GM19372 (cell line): ENCODE measurements around the gene CDKL2.
"Not testable (repeated sequence)": the region's sequence is repeated elsewhere in the genome, so short reads cannot be mapped to it uniquely, and the experiment has no call there.

Experiments
- ATAC-seq: cut with Tn5 transposase; IDR thresholded peaks from one replicate; pipeline ENCODE4 v1.9.1; 2021; ENCODE audit warnings: mild to moderate bottlenecking, low read depth, moderate library complexity; ENCODE audit not compliant: unreplicated experiment

Gene CDKL2

DNA sequence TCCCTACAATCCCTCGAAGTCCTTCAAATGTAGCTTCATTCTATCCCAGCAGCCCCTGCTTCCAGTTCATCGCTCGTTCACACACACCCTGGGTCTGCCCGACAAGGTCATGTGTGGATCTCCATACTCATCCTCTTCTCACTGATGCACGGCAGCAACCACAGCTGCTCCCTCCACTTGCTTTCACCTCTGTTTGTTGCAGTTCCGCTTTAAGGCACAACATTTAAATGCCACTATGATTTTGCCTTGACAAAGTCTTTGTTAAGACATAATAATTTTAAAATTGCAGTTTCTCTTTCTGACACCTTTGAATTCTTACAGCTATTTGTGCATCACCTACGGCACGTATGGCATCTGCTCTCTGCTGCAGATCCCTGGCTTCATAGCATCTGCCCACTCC, 72.6 kb downstream of the CDKL2 start:
- ATAC-seq: no peak

DNA sequence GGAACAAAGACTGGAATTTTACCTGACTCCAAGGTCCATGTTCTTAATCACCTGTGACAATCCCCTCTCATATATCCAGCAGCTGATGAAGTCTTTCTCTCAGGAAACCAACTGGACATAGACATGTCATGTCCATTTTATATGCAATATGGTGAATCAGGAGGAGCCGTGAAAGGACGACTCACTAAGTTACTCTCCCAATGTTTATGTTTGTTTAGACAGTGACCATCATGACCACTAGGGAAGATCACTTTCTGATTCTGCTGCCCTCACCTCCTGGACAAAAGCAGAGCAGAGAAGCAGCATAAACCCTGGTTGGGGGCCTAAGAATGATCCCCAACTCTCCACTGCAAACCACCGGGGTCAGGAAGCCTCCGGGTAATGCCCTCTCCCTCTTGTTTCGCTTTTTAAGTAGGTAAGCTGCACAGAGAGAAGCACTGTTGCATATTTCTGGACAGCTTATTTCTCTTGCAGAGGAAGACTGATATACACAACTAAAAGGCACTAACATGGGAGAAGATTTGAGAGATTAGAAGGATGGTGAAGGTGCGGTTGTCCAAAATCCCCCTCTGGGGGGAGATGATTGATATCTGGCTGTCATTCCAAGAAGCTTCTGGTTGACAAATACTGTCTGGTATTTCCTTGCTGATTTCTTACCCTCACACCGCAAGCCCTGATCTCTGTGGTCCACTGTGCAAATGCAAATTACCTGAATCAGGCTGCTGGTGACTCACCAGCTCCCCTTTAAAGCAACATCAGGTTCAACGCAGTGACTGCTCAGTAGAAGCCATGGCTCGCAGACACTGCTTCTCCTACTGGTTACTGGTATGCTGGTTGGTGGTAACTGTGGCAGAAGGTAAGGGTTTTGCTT, 74.8 kb downstream of the CDKL2 start, which contains the start of gene ODAPH:
Gene ODAPH, plus strand, starts transcription at position 773 of the 871 bp plus-strand sequence. Its CDS starts 17 bp downstream, at position 790.
- ATAC-seq: peak; percentile 71

DNA sequence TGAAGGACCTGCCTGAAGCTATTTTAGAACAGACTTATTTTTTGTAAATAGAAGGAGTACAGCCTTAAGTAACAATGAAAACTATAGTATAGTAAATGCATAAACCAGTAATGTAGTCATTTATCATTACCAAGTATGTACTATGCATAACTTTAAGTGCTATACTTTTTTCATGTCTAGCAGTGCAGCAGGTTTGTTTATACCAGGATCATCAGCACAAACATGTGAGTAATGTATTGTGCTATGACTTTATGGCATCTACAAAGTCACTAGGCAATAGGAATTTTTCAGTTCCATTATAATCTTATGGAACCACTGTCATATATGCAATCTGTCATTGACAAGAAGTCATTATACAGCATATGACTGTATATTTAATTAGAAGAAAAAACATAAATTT, 77.9 kb downstream of the CDKL2 start:
- ATAC-seq: no peak

DNA sequence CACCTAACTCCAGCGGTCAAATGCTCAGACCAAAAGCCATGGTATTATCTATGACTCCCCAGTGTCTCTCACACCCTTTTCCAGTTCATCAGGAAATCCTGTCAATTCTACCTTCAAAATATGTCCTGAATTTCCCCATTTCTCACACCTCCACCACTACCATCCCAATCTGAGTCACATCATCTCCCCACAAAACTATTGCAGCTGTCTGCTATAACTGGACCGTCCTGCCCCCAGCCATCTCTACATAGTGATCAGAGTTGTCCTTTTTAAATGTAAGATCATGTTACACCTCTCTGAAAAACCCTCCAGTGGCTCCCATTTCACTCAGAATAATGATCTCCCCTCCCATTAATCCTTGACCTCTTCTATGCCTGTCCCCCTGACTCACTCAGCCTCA, 81.3 kb downstream of the CDKL2 start:
- no peak for ATAC-seq

DNA sequence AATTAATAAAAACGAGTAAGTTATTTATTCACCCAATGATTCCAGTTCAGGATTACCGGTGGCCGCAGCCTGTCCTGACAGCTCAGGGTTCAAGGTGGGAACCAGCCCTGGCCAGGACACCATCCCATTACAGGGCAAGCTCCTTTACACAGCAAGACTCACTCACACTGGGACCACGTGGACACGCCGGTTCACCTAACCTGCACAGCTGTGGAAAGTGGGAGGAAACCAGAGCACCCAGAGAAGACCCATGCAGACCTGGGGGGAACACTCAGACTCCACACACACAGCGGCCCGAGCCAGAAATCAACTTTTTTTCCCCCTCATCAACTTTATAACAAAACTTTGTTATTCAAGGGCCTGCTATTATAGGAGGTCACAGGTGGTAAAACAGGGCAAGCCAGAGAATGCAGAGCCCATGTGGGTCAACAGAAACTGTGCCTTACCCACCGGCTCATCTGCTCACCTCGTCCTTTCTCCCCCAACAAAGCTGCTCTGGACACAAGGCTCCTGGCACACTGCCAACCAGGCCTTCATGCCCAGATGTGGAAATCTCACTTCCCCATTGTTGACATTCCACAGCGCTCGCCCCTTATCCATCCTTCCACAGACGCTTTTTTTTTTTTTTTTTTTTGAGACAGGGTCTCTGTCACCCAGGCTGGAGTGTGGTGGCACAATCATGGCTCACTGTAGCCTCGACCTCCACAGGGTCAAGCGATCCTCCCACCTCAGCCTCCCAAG, 82.5 kb downstream of the CDKL2 start:
- no peak for ATAC-seq

DNA sequence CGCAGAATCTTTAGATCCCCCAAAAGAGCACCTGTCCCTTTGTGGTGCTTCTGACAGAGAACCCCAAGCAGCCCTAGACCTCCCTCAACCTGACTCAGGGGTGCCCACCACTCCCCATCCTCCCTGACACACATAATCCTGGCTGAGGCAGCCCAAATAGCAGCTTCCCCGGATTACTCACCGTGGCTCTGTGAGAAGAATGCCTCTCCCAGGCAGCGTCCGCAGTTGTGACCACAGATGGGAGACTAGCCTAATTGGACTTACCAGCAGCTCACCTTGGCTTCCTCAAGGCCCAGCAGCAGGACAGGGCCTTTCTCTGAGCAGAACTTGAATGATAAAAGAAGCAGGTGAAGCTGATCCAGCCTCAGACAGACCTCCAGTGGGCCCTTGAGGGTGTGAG, 84.8 kb downstream of the CDKL2 start:
- no peak for ATAC-seq

DNA sequence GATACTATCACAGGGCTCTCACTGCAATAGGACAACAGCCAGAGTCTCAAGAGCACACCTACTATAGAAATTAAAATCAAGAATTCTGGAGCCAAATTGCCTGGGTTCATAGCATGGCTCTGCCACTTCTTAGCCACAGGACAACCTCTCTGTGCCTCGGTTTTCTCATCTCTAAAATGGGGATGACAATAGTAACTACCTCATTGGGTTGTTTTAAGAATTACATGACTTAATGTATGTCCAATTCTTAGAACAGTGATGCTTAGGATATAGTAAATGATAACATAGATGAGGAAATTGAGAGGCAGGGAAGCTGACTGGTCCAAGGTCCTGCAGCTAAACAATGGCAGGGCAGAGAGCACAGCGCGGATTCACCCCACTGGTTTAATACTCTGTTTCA, 85.5 kb downstream of the CDKL2 start:
- ATAC-seq: no peak

DNA sequence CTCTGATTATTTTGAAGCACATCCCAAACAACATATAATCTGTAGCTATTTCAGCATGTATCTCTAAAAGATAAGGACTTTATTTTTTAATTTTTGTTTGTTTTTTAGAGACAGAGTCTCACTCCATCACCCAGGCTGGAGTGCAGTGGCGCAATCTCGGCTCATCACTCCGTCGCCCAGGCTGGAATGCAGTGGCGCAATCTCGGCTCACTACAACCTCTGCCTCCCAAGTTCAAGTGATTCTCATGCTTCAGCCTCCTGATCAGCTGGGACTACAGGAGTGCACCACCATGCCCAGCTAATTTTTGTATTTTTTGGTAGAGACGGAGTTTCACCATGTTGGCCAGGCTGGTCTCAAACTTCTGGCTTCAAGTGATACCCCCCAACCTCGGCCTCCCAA, 86.1 kb downstream of the CDKL2 start:
- ATAC-seq: not testable (repeated sequence)

DNA sequence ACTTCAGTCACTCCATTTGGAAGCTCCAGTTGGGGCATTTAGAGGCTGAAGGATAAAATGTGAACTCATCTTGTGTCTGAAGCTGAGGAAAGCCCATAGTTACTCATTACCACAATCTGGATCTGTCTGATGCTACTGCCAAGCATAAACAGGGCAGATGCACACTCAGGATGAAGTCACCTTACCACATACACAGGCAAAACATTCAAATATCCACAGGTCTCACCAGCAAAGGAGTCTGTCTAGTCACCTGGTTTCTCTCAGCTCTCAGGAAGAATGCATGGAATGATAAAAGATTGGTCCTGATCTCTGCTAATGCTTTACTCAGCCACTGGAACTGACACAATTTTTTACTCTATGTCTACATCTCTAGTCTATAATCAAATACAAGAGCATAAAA, 87.5 kb downstream of the CDKL2 start:
- ATAC-seq: no peak

DNA sequence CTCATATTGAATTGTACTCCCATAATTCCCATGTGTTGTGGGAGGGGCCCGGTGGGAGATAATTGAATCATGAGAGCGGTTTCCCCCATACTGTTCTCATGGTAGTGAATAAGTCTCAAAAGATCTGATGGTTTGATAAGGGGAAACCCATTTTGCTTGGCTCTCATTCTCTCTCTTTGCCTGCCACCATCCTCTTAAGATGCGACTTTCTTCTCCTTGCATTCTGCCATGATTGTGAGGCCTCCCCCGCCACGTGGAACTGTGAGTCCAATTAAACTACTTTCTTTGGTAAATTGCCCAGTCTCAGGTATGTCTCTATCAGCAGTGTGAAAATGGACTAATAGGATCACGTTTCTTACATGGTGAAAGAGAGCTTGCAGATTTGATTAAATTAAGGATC, 93.0 kb downstream of the CDKL2 start:
- not testable (repeated sequence) for ATAC-seq

DNA sequence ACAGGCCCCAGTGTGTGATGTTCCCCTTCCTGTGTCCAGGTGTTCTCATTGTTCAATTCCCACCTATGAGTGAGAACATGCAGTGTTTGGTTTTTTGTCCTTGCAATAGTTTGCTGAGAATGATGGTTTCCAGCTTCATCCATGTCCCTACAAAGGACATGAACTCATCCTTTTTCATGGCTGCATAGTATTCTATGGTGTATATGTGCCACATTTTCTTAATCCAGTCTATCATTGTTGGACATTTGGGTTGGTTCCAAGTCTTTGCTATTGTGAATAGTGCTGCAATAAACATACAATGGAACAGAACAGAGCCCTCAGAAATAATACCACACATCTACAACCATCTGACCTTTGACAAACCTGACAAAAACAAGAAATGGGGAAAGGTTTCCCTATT, 96.4 kb downstream of the CDKL2 start:
- ATAC-seq: not testable (repeated sequence)

DNA sequence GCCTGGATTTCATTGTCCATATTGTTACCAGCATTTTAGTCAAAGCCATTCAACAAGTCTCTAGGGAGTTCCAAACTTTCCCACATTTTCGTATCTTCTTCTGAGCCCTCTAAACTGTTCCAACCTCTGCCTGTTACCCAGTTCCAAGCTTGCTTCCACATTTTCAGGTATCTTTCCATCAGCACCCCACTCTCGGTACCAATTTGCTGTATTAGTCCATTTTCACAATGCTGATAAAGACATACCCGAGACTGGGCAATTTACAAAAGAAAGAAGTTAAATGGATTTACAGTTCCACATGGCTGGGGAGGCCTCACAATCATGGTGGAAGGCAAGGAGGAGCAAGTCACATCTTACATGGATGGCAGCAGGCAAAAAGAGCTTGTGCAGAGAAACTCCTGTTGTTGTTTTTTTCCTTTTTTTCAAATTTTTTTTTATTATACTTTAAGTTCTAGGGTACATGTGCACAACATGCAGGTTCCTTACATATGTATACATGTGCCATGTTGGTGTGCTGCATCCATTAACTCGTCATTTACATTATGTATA, 96.9 kb downstream of the CDKL2 start:
- ATAC-seq: not testable (repeated sequence)

DNA sequence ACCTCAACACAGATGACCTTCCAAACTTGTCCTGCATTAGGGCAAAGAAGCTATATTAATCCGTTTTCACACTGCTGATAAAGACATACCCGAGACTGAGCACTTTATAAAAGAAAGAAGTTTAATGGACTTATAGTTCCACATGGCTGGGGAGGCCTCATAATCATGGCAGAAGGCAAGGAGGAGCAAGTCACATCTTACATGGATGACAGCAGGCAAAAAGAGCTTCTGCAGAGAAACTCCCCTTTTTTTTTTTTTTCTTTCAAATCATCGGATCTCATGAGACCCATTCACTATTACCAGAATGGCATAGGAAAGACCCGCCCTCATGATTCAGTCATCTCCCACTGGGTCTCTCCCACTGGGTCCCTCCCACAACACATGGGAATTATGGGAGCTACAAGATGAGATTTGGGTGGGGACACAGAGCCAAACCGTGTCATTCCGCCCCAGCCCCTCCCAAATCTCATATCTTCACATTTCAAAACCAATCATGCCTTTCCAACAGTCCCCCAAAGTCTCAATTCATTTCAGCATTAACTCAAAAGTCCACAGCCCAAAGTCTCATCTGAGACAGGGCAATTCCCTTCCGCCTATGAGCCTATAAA, 98.7 kb downstream of the CDKL2 start:
- ATAC-seq: not testable (repeated sequence)

DNA sequence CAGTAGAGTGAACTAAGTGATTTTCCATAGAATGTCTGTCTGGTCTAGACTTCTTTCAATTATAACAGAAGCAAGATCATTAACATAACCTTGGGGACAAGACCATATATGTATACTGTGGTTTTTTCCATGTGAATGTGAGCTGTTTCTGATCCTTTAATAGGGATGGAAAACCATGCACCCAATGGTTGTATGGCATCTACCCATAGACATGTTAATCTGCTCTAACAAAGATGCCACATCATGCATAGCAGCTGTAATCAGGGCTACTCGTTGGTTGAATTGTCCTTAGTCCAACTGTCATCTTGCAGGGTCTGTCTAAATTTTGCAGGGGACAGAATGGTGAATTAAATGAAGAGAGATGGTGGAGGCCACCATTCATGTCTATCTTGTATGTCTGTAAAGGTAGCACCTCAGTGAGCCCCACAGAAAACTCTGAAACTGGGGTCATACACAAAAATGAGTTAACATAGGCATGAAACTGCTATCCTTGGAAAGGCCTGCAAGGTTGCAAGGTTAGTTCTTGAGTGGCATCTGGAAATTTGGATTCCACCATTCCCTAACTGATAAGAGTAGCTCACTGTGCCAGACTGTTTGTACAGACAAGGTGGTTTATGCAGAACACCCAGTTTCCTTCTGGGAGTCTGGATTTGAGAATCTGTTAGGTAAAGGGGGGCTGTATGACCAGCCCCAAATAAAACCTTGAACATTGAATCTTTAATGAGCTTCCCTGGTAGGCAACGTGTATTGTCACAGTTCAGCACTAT, 99.6 kb downstream of the CDKL2 start:
- no peak for ATAC-seq
